GM19328 (cell line): ENCODE results near the gene ITPRID1.
A peak's percentile ranks its signal among the peaks of the same experiment; 100 is the strongest.

ENCODE experiments used
- ATAC-seq: cut with Tn5 transposase; IDR thresholded peaks from one replicate; pipeline ENCODE4 v1.9.1; 2021; ENCODE audit warnings: mild to moderate bottlenecking, moderate library complexity; ENCODE audit not compliant: unreplicated experiment

ITPRID1 gene

DNA sequence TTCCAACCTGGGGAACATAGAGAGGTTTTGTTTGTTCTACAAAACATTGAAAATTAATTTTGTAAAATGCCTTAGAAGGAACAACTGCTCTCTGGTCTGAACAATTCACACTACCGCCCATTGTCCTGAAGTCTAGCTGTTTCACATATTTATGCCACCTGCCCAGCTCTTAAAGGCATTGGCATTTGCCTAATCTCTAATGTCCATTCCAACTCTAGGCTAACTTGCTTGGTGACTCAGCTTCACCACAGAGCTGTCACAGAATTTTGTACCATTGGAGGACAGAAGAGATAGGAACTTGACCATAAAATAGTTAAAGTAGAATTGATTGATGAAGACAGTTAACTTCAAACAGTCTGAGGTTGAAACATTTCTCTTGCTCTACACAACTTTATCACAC is 119.6 kb downstream of the ITPRID1 start:
- no peak for ATAC-seq

DNA sequence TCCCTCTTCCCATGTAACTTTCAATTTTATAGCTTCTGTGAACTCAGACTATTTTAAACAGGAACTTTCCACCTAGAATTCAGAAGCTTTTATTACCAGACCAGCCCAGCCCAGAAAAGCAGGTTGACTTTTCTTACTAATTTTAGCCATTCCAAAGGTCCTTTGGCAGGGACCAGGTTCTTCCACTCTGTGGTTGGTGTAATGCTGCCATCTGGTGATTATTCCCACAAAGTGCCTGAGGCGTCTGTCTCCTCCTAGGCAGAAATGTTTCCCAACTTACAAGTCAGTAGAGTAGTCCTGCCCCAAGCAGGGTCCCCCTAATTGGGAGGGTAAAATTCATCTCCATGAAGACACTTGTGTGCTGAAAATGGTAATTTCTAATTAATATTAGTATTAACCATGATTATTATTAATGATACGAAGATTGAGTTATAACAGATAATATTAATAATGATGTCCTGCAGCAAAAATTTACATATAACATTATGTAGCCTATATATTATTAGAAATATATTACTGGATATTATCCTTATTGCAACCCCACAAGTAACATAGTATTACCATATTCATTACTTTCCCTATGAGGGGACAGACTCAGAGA is 120.1 kb downstream of the ITPRID1 start:
- no peak for ATAC-seq

DNA sequence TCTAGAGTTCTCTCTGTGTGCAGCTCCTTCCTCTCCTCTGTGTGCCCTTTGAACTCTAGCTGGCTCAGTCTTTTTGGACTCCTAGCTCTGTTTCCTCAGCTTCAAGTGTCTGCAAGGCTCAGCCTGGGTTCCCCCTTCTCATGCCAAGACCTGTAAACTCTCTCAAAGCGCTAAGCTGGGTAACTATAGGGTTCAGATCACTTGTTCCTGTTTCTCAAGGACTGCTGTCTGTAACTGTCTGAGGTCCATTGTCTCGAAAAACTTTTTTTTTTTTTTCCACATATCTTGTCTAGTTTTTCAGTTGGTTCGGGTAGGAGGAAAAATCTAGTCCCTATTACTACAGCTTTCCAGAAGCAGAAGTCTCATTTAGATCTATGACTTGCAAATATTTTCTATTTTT is 126.5 kb downstream of the ITPRID1 start:
- no peak for ATAC-seq

DNA sequence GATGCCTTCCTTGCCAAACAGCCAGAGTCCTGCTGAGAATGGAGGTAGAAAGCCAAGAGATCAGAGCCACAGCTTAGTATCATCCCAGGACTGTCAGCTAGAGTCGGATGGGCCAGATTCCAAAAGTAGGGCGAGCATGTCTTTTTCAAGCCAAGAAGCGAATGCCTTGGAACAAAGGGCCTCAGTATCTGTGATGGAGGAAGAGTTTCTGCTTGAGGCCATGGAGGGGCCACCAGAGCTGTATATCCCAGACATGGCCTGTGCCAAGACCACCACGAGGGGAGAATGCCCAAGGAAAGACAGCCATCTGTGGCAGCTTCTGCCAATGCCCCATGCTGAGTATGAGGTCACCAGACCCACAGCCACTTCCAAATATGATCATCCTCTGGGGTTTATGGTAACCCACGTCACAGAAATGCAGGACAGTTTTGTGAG is 128.8 kb downstream of the ITPRID1 start:
- ATAC-seq = no peak

DNA sequence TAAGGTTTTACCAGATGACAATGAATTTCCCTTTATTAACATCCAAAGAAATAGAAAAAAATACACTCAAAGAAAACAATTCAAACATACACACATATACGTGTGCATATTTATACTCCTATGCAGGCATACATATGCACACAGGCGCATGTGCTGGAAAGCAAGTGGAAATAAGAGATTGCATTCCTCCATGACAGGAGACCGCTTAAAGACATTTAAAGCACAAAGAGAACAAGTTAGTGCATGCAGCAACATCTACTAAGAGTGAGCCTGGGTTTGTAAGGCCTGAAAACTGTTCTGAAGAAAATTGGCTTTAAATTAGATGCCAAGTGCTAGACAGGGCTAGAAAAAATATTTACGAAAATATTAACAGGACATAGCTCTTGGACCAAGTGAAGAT is 133.1 kb downstream of the ITPRID1 start:
- no peak for ATAC-seq

DNA sequence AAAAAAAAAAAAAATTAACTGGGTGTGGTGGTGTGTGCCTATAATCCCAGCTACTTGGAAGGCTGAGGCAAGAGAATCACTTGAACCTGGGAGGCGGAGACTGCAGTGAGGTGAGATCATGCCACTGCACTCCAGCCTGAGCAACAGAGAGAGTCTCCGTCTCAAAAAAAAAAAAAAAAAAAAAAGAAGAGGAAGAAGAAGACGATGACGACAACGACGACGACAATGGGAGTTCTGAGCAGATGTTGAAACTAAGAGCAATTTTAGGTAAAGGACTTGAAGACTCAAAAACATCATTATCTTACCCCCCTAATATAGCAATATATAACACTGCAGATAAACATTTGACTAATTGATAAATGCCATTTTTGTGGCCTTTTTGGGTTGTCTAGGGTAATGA is 133.6 kb downstream of the ITPRID1 start:
- no peak for ATAC-seq

DNA sequence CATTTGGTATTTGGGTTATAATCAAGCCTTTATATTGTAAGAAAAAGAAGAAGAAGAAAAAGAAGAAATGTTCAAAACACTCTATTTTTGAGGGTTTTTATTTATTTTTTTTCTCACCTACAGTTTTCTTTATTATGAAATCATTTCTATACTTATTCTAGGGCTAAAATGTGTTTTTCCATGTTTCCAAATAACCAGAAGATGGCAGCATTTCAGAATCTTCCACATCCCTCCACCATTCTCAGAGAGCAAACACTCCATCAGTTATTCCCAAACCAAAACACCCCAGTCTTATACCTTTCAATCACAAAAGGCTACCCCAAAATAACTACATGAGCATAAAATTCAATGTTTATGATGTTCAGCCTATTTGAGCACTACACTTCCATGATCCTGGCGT is 134.4 kb downstream of the ITPRID1 start:
- ATAC-seq = no peak

DNA sequence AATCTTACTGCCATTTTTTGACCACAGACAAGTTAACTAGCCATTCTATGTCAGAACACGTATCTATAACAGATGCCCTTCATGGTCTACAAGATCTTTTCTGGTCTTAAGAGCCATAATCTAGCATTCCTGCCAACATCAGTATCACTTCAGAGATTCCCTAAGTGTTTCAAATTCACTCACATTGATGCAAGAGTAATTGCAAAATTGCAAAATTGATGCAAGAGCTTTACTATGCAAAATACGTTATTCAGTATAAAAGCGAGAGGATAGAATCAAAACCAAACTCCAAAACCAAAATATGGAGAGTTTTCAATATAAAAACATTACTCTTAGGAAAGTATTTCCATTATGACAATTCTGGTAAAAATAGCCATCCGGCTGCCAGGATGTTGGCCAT is 135.0 kb downstream of the ITPRID1 start:
- ATAC-seq = no peak

DNA sequence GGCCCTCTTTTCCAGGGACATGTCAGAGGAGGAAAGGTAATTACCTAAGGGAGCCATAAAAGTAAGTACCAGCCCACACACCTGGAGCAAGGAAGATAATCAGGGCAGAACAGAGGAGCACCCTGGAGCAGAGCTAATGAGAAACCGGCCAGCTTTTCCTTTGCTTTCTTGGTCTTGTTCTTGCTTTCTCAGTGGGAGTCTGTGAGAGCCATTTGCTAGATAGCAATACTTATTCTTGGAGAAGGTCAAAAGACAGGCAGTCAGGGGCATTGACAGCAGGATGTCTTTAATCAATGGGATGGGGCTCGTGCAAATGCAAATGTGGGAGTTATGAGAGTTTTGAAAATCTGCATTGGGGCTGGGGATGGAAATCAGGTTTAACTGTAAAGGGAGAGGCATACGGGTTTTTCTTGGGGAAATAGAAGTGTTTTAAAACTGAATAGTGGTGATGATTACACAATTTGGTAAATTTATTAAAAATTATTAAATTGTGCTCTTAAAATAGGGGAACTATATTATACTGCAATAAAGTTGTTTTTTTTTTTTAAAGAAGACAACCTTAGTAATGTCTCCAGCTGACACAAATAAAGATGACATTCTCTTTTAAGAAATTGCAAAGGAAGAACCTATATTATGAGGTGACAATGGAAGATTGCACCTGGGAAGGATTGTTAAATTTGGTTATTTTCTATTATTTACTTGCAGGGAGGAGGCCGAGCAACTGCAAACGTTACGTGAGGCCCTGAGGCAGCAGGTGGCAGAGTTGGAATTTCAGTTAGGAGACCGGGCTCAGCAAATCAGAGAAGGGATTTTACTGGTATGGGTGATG is 137.6 kb downstream of the ITPRID1 start:
- no peak for ATAC-seq

DNA sequence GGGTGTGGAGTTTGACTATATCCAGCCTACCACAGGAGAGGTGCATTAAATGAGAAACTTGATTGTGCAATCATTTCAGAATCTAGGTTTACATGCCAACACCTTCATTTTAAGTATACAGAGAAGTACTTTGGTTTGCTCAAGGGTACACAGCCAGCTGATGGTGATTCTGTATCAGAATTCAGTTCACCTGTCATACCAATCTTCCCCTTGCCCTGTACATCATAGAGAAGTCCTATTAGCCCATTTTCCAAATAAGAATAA is 138.1 kb downstream of the ITPRID1 start:
- ATAC-seq = no peak

DNA sequence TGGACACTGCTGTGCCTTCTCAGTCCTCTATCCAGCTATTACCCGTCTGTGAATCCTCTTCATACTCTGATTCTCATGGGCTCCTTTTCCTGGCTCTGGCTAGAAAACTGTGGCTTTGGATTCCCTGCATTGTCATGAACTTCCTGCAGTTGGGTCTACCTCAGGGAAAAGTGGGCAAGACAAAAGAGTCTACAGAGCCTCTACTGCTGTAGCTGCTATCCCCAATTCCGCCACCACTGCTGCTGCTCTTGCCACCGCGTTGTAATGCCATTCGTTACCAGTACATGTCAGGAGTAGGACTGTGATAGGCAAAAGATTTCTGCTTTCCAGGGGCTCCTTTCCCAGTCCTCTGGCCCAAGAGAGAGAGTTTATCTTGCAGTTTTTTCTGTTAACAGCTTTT is 149.2 kb downstream of the ITPRID1 start:
- ATAC-seq = no peak

DNA sequence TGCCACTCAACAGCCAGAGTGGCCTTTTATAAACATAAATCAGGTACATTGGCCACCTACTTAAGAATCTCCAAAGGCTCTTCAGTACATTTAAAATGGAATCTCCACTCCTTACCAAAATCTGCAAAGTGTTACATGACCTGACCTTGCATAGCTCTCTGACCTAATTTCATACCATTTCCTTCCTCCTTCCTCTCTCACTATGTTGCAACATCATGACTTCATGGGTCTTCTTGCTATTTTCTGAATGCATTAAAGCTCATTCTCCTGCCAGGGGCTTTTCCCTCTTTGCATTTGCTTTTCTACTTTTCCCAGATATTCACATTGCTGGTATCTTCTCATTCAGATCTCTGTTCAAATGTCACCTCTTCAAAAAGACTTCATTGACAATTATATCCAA is 151.0 kb downstream of the ITPRID1 start:
- ATAC-seq = no peak

DNA sequence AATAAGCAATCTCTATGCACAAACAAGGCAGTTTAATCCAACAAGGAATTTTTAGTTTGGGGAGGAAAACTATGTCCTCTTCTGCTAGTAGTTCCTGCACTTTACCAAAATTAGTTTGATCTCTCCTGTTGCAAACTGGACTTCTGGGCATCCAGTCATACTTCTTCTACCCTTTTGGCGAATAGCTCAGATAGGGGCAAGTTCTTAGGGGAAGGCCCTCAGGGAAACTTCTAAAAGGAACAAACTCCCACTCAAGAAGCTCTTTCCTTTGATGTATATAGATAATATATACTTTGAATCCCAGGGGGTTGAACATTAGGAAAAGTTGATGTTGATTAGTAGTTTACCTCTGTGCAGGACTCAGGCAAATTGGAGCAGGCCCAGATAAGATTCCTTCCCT is 151.7 kb downstream of the ITPRID1 start:
- ATAC-seq = no peak

DNA sequence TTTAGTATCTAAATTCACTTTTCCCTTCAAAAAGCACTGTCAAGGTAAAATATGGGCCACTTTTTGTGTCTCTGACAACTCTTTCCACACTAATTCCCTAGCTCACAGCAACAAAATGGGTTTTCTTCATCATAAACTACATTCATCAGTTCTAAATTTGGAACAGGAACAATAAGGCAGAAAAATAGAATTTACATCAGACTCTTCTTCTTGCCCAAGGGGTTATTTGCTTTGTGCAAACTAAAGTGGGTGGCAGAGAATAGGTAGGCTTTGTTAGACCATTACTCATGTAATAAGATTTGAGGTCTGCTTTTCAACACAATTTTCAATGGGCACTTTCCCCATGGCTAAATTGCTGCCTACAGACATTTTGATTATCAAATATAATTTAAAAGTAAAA is 155.6 kb downstream of the ITPRID1 start:
- no peak for ATAC-seq

DNA sequence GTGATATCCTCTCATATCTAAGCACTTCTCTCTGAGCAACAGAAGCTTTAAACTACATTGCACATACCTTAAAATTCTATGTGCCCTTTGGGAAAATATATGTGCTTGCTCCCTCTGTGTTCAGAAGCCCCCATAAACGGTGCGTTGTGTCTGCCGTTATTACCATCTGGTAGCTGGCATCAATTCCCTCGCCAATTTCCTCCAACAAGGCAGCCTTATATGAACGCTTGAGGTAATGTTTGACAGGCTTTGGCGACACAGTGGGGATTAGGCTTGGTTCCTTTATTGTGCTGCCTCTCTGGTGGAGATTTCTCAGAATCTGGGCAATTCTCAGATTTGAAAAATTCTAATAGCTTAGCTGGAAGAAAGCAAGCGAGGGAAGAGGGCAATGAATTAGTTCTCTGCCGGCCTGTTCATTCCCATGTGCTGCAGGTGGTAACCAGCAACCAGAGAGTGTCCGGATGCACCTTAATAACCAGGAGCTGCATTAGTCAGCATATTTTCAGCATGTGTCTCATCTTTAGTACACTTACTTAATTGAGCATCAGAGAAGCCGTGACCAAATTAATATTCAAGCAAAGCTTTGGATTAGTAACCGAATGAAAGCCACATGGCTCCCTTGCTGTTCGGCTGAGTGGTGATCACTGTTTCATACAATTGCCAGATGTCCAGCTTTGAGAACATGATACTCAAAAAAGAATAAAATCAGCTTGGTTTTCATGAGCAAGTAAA is 165.8 kb downstream of the ITPRID1 start:
- ATAC-seq = no peak

DNA sequence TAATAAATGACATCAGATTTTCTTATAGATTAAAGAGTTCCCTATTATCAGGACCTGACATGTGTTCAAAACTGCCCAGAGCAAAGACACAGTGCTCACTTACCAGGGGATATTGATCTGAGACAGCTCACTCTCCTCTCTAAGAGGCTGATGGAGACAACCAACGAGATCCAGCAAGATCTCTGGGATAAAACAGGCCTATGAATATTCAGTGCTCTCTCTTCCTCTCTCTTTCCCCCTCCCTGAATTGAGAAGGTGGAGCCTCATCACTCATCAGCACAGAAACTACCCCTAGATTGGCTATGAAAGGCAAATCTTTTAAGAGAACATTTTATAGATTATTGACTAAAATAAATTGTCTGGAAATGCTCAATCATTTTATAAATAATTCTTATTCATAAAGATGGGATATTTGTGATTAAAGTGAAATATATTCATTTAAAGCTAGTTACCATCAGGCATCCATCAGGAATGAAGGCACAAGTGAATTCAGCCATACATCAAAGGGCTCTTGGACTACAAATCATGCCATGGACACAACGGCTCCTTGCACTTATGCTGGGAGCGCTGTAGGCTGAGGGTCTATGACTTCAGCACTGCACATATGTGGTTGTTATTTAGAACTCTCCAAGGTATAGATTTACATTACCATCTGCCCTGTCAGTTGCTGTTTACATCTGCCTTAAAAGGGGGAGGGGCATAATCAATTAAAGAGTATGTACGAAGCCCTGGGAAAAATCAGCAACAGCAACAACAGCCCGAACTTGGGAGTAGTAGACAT is 169.7 kb downstream of the ITPRID1 start:
- no peak for ATAC-seq

DNA sequence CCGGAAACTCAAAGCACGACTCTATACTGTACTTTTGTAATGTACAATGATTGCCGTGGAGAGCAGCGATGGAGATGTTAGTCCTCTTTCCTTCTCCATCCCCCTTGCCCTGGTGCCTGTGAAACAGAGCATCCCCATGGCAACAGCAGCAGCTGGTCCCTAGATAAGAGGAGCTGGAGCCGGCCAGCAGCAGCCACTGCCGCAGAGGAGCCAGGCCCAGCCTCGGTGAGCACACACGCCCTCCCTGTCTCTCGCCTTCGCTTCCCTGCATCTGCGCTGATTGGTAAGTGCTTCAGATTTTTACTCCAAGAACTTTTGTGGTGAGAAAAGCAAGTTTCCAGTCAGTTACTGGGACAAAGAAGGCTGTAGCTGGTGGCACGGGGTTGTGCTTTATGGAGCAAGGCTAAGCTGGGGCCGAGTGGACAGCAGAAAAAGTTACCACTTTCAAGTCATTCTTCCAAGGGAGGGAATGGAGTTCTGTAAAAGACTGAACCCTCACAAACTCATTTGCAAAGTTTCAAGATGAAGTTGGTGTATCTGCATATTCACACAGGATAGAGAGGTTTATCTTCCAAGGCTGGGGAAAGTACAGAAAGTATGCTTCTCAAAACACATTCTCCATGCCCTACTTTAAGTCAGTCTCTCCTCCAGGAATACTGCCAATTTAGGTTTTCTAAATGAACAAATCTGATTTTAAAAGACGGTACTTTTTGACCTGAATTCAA is 173.3 kb downstream of the ITPRID1 start, which contains the start of gene PPP1R17:
Gene PPP1R17, plus strand, starts transcription at position 192 of the 725 bp plus-strand sequence. CDS start 5,227 bp downstream, outside the sequence.
- no peak for ATAC-seq

DNA sequence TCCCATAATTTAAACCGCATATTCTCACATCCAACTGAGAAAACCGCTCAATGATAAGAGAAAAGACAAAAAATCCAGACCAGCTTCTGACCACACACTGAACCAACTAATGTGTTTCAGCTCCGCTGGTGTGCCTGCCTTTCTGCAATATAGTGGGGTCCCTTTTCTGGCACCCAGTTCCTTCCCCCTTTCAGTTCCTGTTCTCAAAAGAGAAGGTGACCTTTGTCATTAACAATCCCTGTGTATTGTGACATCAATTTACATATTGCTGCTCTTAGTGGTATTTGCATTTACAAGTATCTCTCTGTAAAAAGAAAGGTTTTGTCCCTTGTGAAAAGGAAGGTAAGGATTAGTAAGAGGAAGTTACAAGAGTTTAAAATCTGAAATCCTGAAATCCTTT is 174.5 kb downstream of the ITPRID1 start:
- peak; percentile 98 for ATAC-seq

DNA sequence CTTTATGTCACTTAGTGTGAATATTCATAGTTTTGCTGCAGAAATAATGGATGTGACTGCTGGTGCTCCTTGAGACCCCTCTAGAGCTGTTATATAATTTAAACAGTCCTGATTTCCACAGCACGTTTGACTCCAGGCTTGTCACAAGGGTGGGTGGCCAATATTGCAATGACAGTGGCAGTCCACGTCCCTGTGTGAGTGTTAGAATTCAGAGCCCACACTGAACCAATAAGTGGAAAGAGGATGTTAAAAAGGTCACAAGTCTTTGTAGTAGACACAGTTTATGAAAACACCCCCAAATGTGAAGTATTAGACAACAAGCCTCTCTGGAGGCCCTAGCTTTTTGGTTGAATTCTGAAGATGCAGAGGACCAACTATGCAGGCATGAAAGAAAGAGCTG is 175.1 kb downstream of the ITPRID1 start:
- peak; percentile 12 for ATAC-seq

DNA sequence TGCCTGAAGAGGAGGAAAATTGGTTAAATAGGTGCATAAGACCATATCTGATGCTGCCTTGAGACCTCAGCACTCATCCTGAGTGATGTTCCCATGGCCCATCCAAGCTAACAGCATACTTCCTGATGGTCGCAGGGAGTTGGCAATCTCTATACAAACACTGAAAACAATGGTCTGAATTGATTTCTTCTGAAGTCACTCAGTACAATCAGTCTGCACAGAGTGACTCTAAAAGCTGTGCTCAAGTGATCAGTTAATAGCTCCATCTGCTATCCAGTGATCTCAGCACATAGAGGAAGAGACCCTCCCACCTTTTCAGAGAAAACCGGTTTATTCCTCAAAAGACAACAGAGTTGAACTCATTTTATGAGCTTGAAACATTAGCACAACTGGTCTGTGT is 177.0 kb downstream of the ITPRID1 start:
- no peak for ATAC-seq

DNA sequence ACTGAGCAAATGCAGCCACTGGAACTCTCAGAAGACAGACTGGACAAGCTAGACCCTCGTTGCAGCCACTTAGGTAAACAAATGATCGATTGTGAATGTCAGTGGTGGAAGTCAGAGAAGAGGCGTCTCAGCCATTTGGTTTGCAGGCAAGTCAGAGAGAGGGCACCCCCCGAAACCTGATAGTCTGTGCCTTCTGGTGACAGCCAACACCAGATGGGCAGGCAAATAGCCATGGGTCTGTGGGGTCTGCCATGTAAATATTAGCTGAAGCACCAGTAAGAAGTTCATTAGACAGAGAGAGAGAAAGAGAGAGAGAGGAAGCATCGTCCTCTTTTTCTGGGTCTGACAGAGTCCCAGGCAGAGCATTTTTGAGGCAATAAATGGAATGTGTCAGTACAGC is 178.6 kb downstream of the ITPRID1 start:
- no peak for ATAC-seq
